C4-2B (cell line): Measurements from ENCODE around the gene COBL.

Source experiments
- ZFX ChIP-seq: fragments of 450-650 bp; IDR thresholded peaks from 2 replicates; pipeline ENCODE4 v1.6.1; 2017
- TF ChIP-seq, protein P1 (sequence below): fragments of 450-650 bp; conservative IDR thresholded peaks from 2 replicates; pipeline ENCODE4 v1.5.1; 2017; ENCODE audit warnings: mild to moderate bottlenecking

DNA sequence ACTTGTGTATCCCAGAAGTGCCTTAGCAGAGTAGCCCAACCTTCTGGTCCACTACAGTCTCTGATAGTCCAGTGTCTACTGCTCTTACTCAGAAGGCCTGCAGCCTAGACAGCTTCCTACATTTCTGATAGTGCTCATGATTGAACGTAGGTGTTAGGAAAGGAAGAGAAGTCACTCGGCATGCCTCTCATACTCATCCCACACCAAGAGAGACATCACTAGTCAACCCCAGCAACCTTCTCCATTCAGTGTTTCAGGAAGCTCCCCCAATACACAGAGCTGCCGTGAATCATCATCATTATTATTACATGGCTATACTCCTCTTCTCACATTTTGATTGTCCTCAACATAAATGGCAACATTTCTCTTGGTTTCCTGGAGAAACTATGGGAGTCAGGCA, 166.4 kb downstream of the COBL start:
- TF ChIP-seq, protein P1, sequence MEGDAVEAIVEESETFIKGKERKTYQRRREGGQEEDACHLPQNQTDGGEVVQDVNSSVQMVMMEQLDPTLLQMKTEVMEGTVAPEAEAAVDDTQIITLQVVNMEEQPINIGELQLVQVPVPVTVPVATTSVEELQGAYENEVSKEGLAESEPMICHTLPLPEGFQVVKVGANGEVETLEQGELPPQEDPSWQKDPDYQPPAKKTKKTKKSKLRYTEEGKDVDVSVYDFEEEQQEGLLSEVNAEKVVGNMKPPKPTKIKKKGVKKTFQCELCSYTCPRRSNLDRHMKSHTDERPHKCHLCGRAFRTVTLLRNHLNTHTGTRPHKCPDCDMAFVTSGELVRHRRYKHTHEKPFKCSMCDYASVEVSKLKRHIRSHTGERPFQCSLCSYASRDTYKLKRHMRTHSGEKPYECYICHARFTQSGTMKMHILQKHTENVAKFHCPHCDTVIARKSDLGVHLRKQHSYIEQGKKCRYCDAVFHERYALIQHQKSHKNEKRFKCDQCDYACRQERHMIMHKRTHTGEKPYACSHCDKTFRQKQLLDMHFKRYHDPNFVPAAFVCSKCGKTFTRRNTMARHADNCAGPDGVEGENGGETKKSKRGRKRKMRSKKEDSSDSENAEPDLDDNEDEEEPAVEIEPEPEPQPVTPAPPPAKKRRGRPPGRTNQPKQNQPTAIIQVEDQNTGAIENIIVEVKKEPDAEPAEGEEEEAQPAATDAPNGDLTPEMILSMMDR: no peak
- no peak for TF ChIP-seq ZFX
